HG03066 (cell line): ENCODE data around the gene SNED1.

ENCODE experiments used
- ATAC-seq: cut with Tn5 transposase; IDR thresholded peaks from one replicate; pipeline ENCODE4 v1.9.1; 2021; ENCODE audit warnings: low read depth; ENCODE audit not compliant: unreplicated experiment

SNED1 gene

DNA sequence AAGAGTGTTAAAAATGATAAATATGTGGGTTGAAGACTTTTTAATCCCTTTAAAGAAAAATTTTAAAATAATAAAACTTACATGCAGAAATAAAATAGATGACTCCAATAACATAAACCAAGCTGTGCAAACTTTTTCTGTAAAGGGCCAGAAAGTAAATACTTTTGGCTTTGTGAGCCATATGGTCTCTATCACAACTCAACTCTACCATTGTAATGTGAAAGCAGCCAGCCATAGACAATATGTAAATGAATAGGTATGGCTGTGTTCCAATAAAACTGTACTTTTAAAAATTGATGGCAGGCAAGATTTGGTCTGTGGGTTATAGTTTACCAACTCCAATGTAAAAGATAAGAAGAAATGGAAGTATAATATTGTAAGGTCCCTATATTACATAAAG is 45.2 kb downstream of the SNED1 start:
- no peak for ATAC-seq

DNA sequence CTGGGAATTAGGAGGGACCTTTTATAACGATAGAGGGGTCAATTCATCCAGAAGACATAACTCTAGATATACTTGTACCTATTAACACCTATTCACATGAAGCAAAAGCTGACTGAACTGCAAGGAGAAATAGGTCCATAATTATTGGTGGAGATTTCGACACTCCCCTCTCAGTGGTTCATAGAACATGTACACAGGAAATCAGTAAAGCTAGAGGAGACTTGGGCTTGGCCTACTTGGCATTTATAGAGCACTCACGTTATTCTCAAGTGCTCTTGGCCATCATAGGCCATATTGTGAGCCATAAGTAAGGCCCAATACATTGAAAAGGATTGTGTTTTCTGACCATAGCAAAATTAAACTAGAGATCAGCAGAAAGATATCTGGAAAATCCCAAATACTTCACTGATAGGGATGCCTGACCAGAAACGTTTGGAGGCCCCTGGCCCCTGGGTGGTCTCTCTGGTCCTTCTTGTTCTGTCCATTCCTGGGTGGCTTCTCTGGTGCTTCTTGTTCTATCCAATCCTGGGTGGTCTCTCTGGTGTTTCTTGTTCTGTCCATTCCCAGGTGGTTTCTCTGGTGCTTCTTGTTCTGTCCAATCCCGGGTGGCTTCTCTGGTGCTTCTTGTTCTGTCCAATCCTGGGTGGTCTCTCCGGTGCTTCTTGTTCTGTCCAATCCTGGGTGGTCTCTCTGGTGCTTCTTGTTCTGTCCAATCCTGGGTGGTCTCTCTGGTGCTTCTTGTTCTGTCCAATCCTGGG is 49.0 kb downstream of the SNED1 start:
- no peak for ATAC-seq

DNA sequence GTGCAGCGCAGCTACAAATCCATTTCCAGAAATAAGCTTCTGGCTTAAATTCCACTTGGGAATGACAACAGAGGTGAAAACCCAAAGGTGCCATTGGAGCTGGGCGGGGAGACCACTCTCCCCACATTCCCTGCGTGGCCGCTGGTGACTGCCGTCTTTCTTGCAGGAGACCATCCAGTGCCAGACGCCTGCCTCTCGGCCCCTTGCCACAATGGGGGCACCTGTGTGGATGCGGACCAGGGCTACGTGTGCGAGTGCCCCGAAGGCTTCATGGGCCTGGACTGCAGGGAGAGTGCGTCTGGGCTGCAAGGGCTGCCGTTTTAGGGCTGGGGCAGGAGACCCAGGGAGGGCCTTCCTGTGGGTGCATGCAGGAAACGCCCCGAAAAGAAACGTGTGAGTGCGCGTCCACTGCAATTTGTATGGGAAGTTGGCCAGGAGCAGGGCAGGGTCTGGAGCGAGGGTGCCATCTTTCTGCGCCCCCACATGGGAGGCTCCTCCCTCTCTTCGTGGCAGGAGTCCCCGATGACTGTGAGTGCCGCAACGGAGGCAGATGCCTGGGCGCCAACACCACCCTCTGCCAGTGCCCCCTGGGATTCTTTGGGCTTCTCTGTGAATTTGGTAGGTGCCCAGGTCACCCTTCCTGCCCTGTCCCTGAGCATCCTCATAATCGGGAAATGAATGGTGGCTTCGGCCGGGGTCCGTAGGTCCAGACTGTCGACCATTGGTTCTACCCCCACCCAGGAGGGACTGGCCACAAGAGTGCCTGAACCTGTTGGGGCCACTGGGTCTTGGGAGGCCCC is 49.9 kb downstream of the SNED1 start:
- ATAC-seq: no peak

DNA sequence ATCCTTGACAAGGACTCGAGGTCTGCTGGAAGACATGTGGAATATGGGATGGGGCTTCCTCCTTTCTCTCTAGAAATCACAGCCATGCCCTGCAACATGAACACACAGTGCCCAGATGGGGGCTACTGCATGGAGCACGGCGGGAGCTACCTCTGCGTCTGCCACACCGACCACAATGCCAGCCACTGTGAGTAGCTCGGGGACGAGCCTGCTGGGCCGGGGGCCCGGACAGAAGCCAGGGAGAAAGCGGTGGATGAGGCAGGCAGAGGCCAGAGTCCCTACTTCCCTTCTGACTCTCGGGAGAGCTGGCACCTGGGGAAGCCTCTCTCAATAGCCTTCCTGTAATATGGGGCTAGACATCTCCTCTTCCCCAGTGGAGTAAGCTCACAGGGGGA is 50.5 kb downstream of the SNED1 start:
- no peak for ATAC-seq

DNA sequence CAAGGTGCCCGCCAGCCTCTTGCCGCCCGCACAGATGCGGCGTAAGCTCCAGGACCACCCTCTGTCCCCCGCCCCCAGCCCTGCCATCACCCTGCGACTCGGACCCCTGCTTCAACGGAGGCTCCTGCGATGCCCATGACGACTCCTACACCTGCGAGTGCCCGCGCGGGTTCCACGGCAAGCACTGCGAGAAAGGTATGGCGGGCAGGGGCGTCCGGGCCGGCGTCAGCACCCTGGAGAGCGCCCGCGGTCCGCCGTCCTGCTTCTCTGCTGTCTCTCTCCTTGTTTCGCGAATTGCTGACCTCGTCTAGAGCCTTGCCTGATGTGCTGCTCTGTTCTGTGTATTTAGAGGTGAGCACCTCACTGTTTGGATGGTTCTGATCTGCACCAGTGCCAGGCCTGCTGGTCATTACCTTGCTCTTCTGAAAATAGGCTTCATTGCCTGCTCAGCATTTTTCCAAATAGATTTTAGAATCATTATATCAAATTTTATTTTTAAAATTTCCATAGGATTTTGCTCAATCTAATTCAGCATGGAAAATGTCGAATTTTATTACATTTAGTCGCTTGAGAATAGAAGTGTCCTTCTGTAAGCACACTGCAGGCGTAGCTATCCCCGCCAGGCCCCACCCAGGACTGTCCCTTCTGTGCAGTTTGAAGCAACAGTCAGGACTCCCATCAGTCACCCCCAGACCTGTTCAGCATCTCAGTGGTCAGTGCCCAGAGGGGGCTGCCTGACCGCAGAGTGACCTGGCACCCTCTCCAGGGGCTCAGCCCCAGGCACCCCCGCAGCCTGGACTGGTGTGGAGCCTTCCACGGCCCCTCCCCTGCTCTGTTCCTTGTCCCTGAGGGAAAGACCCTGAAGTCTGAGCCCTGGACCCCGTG is 51.6 kb downstream of the SNED1 start:
- ATAC-seq: no peak

DNA sequence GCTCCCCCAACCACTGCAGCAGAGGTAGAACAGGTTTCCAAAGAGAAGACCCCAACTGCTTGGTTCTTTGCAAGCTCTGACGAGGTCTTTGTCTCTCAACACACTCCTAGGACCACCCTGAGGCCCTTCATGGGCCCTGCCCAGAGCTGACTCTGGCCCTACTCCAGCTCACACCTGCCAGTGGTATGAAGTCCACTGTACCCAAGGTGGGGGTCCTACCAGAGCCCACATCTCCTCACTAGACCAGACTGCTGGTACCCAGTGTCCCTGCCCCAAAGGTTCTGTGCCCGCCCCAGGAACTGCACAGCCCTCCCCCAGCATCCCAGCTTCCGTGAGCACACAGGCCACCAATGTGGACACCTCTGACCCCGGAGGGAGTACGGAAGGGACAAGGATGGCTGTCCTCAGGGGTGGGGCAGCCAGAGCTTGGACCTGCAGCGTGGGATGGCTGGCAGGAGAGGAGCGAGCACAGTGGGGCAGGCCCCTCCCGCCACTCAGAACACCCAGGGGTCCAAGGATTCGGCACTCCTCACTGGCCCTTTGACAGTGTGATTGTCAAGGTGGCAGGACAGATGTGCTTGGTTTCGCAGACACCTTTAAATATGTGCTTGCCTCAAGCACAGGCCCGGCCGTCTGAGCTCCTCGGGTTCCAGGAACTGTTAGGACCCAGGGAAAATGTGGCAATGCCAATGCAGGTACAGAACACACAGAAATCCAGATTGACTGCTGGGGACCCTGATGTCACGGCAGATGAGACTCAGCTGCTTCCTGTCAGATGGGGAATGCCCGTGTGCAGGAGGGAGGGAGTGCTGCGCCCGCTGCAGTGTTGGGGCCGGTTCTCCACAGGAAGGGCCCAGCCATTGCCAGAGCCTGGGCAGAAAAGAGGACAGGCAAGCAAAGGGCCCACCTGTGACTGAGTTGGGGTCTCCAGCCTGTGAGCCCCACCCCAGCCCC is 52.5 kb downstream of the SNED1 start:
- ATAC-seq: no peak

DNA sequence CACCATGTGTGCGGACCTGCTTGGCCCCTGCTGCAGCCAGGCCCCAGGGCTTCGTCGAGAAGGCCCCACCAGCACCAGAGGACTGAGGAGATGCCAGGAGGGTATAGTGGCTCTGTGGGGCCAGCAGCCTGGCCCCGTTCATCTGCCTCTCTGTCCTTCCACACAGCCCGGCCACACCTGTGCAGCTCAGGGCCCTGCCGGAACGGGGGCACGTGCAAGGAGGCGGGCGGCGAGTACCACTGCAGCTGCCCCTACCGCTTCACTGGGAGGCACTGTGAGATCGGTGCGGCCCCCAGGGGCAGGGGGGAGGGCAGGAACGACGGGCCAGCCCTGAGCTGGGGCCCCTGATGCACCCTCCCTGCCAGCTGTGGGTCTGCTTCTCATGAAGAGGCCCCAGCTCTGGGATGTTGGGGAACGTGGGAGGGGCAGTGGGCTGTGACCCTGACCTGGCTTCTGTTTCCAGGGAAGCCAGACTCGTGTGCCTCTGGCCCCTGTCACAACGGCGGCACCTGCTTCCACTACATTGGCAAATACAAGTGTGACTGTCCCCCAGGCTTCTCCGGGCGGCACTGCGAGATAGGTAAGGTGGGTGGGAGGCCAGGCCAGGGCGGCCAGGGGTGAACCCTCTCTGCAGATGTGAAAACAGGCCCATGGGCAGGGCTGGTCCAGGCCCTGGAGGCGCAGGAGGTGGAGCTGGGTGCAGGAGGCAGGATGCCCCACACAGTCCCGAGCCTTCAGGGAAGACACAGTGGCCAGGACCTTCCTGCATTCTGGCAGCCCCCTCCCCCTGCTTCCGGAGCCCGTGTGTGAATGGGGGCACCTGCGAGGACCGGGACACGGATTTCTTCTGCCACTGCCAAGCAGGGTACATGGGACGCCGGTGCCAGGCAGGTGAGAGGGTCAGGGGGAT is 53.4 kb downstream of the SNED1 start:
- ATAC-seq: no peak

DNA sequence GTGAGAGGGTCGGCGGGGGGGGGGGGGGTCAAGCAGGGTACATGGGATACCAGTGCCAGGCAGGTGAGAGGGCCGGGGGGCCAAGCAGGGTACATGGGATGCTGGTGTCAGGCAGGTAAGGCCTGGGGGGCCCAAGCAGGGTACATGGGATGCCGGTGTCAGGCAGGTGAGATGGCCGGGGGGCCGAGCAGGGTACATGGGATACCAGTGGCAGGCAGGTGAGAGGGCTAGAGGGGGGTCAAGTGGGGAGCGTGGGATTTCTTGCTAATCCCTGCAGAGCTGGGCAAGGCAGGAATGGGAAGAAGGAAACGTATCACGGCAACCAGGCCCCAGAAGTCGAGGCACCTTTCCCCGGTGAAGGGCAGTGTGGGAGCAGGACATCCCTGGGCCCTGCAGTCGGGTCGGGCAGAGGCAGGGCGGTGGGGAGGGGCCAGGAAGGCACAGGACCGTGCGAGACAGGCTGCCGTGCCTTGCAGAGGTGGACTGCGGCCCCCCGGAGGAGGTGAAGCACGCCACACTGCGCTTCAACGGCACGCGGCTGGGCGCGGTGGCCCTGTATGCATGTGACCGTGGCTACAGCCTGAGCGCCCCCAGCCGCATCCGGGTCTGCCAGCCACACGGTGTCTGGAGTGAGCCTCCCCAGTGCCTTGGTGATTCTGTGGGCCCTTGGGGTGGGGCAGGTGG is 54.4 kb downstream of the SNED1 start:
- ATAC-seq: no peak

DNA sequence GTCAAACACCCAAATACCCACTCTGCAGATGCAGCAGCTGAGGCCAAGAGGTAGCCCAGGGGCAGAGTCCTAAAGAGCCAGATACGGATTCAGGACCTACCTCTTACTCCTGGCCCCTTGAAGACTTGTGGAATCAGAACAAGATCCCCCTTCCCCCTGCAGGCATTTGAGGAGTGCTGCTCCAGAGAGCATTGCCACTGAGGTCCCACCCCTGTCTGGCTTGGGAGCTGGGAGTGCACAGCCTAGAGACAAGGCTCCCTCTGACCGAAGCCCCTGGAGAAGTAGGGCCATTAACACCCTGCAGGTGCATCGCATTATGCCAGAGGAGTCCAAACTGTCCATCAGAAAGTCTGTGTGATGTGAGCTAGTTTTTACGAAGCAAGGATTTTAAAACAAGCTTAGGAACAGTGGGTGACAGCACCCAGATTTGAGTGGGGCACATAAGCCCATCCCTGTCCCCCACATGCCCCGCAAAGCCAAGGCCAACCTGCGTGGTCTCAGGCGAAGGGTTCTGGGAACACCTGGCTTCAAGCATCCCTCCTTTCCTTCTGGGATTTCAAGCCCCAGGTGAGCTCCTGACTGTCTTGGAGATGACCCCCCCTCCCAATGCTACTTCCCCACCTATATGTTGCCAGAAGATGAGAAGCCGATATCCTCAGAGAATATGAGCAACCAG is 55.3 kb downstream of the SNED1 start:
- ATAC-seq: no peak

DNA sequence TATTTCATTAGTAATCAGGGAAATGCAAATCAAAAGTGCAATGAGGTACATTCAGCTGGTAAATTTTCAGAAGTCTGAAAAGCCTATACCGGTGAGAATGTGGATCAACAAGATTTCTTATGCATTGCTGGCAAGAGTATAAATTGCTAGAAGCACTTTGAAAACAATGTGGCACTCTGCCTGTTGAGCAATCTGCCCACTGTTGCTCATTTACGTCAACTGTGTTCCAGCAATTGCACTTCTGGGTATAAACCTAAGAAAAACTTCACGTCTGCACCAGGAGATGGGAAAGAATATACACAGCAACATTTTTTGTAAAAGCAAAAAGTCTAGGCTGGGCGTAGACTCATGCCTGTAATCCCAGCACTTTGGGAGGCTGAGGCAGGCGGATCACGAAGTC is 62.9 kb downstream of the SNED1 start:
- no peak for ATAC-seq

DNA sequence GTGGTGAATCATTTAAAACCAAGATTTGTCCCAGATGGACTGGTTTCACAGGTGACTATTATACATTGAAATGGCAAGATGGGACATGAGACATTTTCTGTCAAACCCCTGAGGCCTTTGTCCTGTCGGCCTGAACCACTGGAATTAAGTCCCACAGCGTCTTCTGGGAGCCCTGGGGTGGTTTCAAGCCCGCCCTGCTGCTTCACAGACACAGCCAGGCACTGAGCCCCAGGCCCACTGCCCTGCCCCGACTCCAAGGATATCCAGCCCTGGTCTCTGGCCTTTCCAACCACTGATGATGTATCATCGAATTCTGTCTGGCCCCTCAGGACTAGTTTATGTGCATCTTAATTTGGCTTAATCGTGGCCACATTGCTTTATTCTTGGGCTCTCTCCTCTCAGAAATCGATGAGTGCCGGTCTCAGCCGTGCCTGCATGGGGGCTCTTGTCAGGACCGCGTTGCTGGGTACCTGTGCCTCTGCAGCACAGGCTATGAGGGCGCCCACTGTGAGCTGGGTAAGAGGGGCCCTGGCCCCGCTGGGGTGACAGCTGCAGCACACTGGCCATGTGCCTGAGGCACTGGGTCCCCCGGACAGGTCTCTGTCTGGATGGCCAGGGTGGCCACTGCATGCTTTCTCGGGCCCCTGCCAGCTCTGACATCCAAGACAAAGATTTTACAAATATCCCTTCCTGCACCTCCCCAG is 64.1 kb downstream of the SNED1 start:
- no peak for ATAC-seq

DNA sequence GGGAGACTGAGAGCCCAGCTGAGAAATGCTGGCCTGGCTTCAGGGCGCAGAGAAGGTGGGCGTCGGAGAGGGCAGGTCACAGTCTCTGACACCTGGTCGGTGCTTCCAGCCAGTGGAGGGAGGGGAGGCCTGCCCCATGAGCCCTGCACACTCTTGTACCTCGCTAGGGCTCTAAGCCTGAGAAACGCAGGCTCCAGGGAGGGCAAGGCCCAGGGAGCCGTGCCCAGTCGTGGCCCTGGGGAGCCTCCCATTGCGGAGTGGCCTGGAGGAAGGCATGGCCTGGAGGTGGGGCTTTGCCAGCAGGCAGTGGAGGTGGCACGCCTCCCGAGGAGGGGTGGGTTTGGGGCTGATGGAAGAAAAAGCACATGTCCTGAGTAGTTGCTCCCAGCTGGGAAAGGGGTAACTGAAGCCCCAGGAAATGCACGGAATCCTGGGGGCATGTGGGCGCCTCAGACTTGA is 64.7 kb downstream of the SNED1 start:
- ATAC-seq: no peak

DNA sequence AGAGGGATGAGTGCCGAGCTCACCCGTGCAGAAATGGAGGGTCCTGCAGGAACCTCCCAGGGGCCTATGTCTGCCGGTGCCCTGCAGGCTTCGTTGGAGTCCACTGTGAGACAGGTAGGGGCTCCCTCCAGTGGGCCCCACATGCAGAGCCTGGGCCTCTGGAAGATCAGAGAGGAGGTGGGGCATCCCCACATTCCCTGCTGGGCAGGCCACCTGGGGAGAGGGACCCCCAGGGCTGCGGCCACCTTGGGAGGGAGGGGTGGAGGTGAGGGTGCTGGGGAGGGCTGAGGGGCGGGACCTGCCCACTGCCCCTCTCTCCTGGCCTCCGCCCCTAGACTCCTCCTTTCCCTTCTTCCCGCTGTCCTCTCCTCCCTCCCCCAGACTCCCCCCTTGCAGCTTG is 65.2 kb downstream of the SNED1 start:
- no peak for ATAC-seq

DNA sequence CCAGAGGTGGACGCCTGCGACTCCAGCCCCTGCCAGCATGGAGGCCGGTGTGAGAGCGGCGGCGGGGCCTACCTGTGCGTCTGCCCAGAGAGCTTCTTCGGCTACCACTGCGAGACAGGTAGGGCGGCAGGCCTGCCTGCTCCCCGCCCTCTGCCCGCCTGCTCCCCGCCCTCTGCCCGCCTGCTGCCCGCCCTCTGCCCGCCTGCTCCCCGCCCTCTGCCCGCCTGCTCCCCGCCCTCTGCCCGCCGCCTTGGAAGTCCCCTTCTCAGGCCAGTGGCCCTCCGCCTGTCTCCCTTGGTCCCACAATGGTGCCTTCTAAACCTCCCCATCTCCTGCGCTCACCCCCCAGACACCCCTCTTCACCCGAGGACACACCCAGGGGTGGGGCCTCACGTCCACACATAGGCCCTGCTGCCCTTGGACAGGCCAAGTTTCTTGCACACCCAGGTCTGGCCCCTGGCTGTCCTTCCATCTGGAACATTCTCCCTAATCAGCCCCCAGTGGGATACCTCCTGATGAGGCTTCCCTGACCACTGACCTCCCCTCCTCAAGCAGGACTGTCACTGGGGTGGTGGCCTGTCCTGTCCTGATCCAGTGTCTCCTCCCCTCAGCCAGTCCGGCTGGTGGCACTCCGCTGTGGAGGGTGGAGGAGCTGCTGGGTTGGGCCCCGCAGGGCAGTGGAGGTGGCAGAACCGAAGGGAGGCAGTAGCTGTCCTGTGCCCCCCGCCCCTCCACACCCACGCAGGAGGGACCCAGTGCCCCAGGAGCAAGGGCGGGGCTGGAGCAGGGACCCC is 65.8 kb downstream of the SNED1 start:
- no peak for ATAC-seq

DNA sequence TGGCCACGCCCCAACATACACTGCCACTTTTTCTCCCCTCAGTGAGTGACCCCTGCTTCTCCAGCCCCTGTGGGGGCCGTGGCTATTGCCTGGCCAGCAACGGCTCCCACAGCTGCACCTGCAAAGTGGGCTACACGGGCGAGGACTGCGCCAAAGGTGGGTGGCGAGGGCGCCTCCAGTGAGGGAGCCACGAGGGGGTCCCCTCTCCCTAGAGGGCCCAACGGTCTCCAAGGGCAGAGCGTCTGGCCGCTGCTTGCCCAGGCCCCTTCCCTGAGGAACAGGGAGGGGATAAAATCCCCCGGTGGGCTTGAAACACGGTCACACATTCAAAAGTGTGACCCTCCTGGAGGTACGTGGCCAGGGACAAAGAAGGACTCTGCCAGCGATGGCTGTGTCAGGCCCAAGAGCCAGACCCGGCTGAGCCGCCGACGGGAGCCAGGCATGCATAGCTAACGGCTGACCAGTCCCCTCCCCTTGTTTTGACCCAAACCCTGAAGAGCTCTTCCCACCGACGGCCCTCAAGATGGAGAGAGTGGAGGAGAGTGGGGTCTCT is 66.5 kb downstream of the SNED1 start:
- ATAC-seq: no peak

DNA sequence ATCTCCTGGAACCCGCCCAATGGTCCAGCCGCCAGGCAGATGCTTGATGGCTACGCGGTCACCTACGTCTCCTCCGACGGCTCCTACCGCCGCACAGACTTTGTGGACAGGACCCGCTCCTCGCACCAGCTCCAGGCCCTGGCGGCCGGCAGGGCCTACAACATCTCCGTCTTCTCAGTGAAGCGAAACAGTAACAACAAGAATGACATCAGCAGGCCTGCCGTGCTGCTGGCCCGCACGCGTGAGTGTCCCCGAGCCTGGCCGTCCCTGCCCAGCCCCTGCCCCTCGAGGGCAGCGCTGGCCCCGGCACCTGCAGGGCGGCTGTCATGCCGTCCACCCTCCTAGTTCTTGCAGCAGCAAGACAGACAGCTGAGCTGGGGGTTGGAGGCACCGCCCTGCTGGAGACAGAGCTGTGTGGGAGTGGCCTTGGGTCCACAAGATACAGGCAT is 67.0 kb downstream of the SNED1 start:
- ATAC-seq: no peak
